ENCODE data around the gene RPS6KA2.

DNA sequence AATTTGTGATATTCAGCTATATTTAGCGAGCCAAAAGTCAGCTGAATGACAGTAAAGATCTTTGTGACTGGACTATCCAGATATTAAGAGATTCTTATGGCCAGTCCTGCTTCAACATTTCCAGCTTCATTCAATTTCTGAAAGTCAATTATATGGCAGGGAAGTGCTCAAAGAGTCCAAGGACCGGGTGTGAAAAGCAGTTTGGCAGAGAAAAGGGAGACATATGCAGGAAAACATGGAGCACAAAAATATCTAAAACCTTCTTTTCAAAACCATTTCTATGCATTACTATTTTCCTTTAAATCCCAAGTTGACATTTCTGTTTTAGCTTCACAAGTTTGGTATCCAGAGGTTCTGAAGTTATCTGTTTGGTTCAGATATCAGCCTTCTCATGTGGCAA, 249.3 kb downstream of the RPS6KA2 start:
- TF ChIP-seq, protein P1, sequence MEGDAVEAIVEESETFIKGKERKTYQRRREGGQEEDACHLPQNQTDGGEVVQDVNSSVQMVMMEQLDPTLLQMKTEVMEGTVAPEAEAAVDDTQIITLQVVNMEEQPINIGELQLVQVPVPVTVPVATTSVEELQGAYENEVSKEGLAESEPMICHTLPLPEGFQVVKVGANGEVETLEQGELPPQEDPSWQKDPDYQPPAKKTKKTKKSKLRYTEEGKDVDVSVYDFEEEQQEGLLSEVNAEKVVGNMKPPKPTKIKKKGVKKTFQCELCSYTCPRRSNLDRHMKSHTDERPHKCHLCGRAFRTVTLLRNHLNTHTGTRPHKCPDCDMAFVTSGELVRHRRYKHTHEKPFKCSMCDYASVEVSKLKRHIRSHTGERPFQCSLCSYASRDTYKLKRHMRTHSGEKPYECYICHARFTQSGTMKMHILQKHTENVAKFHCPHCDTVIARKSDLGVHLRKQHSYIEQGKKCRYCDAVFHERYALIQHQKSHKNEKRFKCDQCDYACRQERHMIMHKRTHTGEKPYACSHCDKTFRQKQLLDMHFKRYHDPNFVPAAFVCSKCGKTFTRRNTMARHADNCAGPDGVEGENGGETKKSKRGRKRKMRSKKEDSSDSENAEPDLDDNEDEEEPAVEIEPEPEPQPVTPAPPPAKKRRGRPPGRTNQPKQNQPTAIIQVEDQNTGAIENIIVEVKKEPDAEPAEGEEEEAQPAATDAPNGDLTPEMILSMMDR (IDR thresholded peaks at IDR 0.05; ENCODE audit: insufficient read depth, low read length) = no peak
- TF ChIP-seq POLR2AphosphoS5 (IDR thresholded peaks at IDR 0.05; ENCODE audit: low read depth) = no peak
- TF ChIP-seq, protein P2, sequence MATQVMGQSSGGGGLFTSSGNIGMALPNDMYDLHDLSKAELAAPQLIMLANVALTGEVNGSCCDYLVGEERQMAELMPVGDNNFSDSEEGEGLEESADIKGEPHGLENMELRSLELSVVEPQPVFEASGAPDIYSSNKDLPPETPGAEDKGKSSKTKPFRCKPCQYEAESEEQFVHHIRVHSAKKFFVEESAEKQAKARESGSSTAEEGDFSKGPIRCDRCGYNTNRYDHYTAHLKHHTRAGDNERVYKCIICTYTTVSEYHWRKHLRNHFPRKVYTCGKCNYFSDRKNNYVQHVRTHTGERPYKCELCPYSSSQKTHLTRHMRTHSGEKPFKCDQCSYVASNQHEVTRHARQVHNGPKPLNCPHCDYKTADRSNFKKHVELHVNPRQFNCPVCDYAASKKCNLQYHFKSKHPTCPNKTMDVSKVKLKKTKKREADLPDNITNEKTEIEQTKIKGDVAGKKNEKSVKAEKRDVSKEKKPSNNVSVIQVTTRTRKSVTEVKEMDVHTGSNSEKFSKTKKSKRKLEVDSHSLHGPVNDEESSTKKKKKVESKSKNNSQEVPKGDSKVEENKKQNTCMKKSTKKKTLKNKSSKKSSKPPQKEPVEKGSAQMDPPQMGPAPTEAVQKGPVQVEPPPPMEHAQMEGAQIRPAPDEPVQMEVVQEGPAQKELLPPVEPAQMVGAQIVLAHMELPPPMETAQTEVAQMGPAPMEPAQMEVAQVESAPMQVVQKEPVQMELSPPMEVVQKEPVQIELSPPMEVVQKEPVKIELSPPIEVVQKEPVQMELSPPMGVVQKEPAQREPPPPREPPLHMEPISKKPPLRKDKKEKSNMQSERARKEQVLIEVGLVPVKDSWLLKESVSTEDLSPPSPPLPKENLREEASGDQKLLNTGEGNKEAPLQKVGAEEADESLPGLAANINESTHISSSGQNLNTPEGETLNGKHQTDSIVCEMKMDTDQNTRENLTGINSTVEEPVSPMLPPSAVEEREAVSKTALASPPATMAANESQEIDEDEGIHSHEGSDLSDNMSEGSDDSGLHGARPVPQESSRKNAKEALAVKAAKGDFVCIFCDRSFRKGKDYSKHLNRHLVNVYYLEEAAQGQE (IDR thresholded peaks at IDR 0.05; ENCODE audit: insufficient replicate concordance, low read depth) = no peak
- TF ChIP-seq SPI1 (IDR thresholded peaks at IDR 0.05; ENCODE audit: borderline replicate concordance, low read depth) = no peak
- TF ChIP-seq GABPA (IDR thresholded peaks at IDR 0.05; ENCODE audit: low read depth) = no peak

Data from HL-60 (cell line).